GM19438 (cell line): ENCODE results near the gene IQCH.

Experiments
- ATAC-seq: cut with Tn5 transposase; IDR thresholded peaks from one replicate; pipeline ENCODE4 v1.9.1; 2021; ENCODE audit warnings: low read depth; ENCODE audit not compliant: unreplicated experiment

The IQCH gene

GRCh38 chr15:67551207-67551743, 296.7 kb downstream of the IQCH start:
- ATAC-seq, result no peak
